ENCODE data around the gene ARL3.

DNA sequence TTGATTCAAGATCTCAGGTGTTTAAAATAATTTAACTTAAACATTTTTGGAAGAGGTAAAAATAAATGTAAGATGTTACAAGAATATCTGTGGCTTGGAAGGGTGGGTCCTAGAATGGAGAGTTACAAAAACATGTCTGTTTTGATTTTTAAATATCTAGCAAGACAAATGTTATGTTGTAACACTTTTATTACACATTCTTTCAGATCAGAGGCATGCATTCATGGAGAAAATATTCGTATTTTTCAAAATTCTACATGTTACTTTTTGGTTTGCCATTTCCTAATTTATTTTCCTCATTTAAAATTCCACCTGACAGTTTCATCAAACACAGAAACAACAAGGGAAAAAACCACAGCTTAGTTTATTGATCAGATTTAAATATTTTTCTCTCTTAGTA is 39.5 kb upstream of the ARL3 start:
- TF ChIP-seq, protein P1, sequence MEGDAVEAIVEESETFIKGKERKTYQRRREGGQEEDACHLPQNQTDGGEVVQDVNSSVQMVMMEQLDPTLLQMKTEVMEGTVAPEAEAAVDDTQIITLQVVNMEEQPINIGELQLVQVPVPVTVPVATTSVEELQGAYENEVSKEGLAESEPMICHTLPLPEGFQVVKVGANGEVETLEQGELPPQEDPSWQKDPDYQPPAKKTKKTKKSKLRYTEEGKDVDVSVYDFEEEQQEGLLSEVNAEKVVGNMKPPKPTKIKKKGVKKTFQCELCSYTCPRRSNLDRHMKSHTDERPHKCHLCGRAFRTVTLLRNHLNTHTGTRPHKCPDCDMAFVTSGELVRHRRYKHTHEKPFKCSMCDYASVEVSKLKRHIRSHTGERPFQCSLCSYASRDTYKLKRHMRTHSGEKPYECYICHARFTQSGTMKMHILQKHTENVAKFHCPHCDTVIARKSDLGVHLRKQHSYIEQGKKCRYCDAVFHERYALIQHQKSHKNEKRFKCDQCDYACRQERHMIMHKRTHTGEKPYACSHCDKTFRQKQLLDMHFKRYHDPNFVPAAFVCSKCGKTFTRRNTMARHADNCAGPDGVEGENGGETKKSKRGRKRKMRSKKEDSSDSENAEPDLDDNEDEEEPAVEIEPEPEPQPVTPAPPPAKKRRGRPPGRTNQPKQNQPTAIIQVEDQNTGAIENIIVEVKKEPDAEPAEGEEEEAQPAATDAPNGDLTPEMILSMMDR (conservative IDR thresholded peaks at IDR 0.05; ENCODE audit: low read depth in 2 of 2): no peak
- no peak for TF ChIP-seq POLR2AphosphoS5 (IDR thresholded peaks at IDR 0.05; ENCODE audit: low read depth)
- no peak for TF ChIP-seq CREB1 (CRISPR knock-in tag; IDR thresholded peaks at IDR 0.05; ENCODE audit: low read depth)
- TF ChIP-seq EZH2 (IDR thresholded peaks at IDR 0.05; ENCODE audit: low read depth, unreplicated experiment): no peak
- TF ChIP-seq ETS1 (IDR thresholded peaks at IDR 0.05): no peak
- no peak for TF ChIP-seq ZNF114 (CRISPR knock-in tag; IDR thresholded peaks at IDR 0.05)
- TF ChIP-seq EZH2phosphoT487 (IDR thresholded peaks at IDR 0.05; ENCODE audit: unreplicated experiment): no peak
